Activated CD4-positive, alpha-beta T cell treated with anti-CD3 and anti-CD28 coated beads for 24 hours (primary cell): Measurements from ENCODE around the gene SLC7A6OS.

Experiments used
- DNase-seq, 2 donors: peaks; one replicate each; pipeline ENCODE4 v3.0.0-alpha.2; 2020; ENCODE audit warnings: low read depth in 2 of 2

SLC7A6OS gene

DNA sequence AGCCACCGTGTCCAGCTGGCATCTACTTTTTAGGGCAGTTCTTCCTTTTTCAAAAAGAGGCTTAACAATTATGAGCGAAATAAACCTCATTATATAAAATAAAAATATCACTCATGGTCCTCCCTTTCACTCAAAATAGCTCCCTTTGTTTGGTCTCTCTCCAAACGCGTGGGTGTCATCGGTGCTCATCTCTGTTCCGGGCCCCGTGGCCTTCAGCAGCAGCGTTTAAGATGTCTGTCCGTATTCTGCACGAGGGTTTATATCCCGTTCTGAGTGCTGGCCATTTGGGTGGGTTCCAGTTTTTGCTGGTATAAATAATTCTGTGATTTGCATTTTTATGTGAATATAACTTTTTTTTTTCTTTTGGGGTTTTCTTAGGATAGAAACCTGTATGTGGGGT is 33.5 kb upstream of the SLC7A6OS start:
- no peak for DNase-seq

DNA sequence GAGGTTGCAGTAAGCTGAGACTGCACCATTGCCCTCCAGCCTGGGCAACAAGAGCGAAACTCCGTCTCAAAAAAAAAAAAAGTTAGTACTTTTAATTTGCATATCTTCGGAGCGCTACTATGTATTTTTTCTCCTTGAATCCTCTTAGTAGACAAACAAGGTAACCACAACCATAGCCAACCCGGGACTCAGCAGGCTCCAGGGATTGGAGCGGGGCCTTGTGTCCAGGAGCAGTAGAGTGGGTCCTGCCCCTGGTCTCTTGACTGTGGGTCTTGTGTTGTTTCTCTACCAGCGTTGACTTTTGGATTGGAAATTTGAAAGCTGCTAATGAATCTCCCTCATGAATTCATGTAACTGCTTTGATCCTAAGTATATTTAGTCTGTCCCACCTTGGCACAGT is 32.4 kb upstream of the SLC7A6OS start:
- DNase-seq: no peak

DNA sequence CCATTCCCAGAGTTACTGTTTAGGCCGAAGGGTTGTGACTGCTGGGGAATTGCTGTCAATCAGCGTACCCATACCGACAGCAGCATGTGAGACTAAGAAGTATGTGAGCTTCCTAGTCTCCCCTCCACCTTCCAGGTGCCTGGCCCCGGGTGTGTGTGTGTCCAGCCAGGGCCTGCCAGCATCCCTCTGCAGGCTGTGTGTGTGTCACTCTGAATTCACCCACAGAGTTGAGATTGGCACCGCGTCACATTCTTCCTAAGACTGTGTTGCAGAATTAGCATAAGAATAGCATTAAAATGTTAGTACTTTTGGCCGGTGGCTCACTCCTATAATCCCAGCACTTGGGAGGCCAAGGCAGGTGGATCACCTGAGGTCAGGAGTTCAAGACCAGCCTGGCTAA is 31.9 kb upstream of the SLC7A6OS start:
- DNase-seq: no peak

DNA sequence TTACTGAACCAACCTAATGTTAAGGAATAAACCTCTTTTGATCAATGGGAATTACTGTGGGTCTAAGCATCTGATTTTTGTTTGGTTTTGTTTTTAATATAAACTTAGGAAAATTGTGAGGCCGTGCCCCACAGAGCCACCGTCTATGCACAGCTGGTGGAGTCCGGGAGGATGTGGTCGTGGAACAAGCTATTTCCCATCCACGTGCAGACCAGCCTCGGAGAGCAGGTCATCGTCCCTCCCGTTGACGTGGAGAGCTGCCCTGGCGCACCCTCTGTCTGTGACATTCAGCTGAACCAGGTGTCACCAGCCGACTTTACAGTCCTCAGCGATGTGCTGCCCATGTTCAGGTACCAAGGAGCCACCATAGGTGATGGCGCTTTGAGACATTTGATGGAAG is 28.5 kb upstream of the SLC7A6OS start:
- DNase-seq: no peak

DNA sequence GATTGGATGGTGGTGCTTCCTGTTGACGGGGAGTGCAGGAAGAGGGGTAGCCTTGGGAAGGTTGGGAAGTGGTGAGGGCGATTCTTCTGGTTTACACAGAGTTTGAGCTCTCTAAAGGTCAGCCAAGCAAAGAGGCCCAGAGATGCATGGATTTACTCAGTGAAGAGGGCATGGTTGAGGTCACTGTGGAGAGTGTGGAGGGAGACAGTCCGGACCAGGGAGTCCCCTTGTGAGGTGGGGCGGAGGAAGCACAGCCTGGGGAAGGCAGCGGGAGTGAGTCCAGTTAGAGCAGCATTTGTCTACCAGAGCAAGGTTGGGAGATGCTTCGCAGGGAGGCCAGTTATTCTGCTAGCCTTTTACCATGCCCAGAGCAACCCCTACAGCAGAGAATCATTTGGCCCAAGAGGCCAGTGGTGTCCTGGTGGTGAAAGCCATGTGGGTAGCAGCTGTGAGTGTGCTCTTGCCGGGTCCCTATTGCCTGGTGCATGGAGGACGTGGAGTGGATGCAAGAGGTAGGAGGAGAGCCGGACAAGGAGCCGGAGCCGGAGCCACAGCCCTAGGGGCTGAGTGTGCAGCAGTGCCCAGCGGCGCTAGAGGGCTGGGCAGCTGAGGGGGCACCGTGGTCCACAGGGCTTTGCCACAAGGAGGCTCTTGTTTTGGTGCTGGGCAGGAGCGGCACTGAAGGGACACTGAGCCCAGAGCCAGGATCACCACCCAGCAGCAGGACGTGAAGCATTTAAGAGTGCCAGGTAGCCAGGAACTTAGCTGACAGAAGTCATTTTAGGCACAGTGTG is 27.8 kb upstream of the SLC7A6OS start:
- DNase-seq: no peak

DNA sequence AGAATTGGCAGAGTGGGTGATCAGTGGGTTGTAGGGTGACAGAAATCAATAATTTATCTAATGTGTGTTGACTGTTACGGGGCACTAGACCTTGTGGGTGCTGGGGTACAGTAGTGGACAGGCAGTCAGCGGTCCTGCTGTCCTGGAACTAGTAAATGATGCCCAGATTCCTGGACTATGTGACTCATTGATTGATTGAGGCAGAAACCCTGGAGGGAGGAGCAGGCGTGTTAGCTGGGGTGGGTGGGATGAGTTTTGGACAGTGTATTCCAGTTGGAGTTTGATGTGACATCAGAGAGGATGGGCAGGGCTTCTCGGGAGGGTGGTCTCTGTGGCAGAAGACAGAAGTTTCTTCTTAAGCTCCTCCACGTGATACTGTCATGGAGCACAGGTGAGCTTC is 24.4 kb upstream of the SLC7A6OS start:
- DNase-seq: no peak

DNA sequence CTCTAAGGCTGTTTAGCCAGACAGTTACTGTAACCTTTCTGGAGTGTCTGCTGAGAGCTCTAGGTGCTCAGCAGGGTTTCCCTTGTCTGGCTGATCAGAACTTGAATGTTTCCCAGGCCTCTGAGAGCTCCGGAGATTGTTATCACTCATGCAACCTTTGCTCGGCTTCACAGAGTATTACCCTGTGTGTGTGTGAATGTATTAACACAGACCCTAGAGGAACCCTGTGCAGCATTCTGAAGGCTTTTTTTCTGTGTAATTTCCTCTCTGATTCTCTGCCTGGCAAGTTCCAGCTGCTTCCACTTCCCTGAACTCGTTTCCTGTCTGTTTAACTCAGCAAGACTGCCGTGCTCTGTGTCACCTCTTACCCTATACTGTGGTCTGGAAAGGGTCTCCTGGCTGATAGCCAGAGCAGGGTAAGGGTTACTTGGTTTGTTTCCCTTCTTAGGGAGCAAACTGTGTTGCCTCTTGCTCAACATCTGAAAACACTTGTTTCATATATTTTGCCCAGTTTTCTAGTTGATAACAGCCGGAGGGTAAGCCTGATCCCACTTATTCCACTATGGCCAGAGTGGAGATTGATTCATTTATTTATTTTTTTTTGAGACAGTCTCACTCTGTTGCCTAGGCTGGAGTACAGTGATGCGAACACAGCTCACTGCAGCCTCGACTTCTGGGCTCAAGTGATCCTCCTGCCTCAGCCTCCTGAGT is 21.8 kb upstream of the SLC7A6OS start:
- DNase-seq: no peak

DNA sequence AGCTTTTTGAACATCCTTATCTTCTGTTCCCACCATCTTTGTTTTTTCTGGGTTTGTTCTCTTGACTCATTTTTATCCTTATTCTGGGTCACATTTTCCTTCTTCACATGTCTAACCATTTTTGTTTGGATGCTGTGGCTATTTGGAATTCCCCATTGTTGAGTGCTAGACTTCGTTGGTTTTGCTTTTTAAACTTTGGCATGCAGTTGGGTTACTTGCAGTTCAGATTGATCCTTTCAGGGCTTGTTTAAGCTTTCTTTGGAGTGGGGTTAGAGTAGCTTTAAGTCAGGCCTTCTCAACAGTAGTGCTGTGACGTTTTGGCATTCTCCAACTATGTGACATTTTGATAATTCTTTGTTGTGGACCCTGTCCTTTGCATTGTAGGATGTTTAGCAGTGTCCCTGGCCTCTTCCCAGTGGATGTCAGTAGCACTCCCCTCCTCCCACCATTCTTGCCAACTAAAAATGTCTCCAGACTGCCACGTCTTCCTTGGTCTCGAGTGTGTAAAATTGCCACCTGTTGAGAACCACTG is 21.2 kb upstream of the SLC7A6OS start:
- no peak for DNase-seq

DNA sequence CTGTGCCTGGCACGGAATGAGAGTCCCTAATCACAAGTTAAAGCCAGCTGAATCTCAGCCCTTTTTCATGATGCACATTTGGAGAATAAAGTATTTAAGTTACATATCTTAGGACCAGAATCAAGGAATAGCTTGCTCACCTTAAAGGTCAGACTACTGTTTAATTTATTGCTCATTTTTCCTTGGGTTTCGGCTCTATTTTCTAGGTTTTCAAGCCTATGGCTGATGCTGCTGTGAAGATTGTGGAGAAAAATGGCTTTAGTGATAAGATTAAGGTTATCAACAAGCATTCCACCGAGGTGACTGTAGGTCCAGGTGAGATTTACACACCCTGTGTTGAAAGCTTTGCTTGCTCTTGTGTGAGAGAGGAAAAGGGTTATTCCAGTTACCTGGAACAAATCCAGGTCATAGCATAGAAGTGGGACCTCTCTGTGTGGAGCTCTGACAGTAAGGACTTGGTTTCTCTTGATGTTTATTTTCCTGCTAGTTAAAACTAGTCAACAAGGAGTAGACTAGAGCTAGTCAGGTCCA is 18.2 kb upstream of the SLC7A6OS start:
- no peak for DNase-seq

DNA sequence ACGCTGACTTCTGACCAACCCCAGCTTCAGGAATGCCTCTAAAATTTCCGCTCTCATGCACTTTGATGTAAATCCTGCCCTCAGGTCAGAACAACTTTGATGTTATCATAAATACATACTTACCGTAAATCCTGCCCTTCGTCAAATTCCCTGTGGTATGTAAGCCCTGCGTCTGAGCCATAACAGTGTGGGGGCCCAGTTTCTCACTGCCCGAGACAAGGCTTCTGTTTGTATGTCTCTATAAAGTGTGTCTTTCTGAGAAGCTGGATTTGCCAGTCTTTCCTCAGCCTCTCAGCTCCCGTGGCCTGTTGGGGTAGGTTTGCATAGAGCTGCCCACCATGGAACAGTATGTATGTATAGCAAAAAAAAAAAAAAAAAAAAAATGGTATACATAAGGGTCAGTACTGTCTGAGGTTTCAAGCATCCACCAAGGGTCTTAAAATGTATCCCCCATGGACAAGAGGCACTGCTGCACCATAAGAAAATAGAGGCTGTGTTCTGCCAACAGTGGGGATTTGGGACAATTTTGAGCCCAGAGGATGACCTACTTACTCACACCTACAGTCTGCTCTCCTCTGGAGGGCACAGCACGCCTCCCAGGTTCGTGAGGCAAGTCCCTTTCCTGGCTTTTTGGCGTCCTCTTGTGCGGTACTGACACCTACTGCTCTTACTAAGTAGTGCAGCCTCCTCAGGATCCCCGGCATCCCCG is 17.6 kb upstream of the SLC7A6OS start:
- DNase-seq: peak; percentile 66 to 69

DNA sequence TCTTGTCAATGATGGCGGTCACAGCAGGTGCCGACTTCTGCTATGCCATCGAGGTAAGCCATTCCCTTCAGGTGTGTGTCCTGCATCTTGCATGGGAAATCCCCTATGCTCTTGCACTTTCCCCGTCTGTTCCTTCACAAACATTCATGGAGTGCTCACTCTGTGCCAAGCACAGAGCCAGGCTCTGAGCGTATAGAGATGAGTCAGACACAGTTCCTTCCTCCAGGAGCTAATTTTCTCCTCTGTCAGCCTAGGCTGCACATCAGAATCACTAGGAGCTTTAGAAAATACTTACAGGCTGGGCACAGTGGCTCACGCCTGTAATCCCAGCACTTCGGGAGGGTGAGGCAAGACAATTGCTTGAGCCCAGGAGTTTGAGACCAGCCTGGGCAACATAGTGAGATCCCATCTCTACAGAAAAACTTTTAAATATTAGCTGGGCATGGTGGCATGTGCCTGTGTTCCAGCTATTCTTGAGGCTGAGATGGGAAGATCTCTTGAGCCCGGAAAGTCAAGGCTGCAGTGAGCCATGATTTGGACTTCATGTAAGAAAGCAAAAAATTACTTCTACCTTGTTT is 14.1 kb upstream of the SLC7A6OS start:
- DNase-seq: no peak

DNA sequence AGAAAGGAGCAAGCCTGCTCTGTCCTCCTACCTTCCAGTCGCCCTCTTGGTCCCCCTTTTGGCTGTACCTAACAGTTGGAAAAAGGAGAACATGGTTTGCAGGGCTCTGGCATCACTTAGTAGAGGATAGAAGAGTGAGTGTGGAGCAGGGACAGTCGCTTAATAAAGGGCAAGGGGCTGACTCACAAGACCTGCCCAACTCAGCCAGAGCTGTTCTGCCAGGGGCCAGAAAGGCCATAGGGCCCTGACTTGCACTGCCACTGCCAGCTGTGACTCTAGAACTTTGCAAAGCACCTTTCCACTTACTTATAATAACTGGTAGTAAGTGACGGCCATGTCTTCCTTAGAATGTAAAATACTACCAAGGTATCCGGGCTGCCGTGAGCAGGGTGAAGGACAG is 13.6 kb upstream of the SLC7A6OS start:
- DNase-seq: no peak

DNA sequence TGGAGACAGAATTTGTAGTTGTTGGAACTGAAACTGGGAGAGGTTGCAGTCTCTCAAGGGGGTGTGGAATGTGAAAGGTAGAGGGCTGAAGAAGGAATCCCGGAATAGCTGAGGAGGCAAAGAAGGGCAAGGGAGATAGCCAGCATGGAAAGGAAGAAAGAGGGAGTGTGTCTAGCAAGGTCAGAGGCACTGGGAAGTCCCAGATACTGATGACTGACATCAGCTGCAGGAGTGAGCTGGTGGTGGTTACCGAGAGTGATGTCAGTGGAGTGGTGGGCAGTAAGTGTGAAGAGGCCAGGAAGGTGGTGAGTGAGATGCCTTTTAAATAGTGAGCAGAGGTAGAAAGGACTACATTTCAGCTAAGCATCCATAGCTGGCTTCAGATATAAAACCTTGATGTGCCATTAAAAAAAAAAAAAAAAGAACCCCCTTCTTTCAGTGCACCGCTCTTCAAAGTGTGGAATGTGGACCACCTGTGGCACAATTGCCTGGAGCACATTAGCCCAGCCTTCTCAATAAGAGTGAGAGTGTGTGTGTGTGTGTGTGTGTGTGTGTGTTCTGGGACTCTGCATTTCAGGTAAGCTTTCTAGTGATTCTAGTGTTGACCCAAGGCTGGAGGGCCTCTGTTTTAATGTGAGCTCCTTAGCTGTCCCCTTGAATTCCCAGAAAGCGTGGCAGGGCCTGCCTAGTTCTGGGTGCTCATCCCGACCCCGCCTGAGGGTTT is 8.6 kb upstream of the SLC7A6OS start:
- peak in 1 of 2 donors; percentile 23 for DNase-seq

DNA sequence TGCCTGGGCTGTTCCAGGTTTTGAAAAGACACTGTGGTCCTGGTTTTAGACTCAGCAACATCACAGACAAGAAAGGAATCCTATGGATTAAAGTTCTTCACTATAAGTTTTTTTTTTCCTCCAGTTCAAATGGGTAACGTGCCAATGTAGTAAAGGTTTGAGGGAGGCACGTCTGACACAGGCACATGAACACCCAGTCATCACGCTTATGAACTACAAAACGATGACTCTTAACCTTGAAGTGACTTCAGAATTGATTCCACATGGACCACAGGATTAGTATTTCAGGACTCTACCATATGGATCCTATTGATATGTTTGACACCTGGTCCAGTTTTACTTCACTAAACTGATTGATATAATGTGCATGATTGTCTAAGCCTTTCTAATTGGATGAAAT is 2.4 kb upstream of the SLC7A6OS start:
- DNase-seq: no peak

DNA sequence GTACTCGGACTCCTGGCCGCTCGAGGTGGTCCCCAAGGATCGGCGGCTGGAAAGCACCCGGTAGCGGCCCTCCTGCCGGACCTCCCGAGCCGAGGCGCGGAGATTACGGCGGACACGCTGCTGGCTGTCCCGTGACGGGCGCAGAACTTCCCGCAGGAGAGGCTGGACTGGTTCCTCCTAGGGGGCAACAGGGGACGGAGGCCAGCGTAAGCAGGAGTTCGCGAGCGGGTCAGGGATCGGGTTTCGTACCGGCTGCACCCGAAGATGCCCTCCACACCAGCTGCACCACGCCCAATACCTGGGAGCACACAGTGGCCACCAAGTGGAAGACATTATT is 341 bp downstream of the SLC7A6OS start:
- DNase-seq: no peak

DNA sequence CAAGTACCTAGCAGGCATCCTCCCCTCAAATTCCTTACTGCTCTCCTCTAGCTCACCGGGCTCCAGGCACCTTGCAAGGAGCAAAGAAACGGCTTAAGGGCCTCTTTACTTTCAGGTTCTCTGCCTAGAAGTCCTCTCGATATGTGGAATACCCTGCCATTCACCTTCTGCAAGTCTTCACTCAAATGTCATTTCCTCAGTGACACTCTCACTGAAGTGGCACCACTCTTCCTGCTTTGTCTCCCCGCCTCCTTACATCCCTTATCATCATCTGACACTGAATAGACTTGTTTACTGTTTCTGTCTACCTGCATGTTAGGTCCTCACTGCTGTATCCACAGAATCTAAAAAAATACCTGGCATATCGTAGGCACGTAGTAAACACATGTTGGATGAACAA is 947 bp downstream of the SLC7A6OS start:
- no peak for DNase-seq

DNA sequence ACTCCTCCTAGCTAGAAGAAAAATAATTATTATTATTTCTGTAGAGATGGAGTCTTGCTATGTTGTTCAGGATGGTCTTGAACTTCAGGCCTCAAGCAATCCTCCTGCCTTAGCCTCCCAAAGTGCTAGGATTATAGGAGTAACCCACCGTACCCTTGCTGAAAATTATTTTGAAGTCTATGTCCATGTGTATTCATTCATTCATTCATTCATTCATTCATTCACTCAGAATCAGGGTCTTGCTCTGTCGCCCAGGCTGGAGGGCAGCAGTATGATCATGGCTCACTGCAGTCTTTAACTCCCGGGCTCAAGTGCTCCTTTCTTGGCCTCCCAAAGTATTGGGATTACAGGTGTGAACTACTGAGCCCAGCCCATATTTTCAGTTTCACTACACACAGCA is 4.1 kb downstream of the SLC7A6OS start:
- DNase-seq: no peak

DNA sequence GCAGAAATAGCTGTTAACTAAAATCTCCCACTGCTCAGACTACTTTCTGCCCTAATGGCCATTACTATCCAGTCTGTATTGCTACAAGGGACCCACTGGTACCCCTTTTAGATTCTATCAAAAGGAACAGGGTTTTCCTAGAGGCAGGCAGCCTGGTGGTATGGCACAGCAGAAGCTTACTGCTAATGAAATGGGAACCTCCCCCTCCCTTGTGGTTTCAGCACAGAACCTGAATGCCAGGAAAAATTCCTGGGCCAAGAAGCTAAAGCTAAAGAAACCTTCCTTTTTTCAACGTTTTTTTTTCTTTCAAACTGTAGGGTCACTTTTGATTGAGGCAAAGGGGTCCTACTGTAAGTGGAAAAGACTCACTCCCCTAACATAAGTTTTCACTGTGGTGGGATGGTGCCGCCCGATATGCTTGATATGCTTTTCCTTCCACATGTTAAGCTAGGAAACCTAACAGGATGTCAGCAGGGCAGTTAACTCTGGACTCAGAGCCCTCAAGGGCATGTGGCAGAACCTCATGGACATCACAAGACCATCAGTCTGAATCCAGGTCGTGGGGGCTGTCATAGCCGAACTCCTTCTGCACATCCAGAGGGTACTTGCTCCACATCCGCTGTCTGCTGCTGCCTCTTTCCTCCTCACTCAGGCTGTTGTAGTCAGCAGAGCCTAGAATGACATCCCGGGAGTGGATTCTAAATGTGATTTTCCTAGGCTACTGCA is 9.8 kb downstream of the SLC7A6OS start:
- DNase-seq: no peak

DNA sequence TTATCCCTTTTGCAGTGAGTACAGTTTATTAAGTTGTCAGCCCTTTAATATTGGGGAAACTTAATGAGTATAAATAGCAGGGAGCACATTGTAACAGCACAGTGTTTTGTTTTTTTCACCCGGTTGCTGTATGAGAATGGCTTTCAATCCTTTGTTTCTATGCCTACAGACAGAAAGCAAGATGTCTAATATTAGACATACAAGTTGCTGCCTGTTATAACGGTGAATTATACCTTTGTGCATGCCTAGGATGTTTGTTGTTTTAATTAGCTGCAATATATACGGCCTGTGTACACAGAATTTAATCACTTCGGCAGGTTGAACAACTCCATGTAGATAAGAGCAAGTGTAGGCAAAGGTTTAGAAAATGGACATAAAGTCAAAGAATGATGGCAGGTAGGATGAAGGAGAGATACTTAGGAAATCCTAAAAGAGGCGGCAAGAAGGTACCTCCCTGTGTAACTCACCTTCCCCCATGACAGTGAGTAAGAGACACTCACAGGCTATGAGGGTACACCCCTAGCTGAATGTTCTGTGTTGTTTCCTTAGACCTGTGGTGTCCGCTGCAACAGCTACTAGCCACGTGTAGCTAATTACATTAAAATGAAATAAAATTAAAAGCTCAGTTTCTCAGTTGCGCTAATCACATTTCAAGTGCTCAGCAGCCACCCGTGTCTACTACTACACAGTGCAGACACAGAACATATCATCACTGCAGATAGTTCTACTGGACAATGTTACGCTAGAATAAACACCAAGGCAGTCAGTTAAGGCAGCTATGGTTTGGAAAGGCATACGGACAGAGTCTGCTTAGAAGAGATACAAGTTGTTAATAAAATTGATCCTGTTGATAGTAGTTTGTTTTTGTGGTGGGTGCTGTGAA is 10.9 kb downstream of the SLC7A6OS start:
- no peak for DNase-seq
